Activated CD8-positive, alpha-beta memory T cell treated with anti-CD3 and anti-CD28 coated beads, Interleukin-2, amount 10 ng/mL, durations not matched to agents 7 days and 5 days (primary cell): Measurements from ENCODE around the gene MTSS2. TPM values are rescaled to one million over a fixed set of nuclear protein-coding genes. Genes with fewer than 3 reads are reported as not detected.

Source experiments
- total RNA-seq, 2 experiments: library from RNA; stranded (reverse); gene quantifications; one replicate each; pipeline ENCODE4 v1.2.3, GENCODE V29; 2021

MTSS2 gene
- total RNA-seq, 2 experiments from 2014 or later = 1.4 to 1.7 TPM

Other genes with a start within 250 kb of the MTSS2 start
- 10 to 100 TPM; 23.6 to 34.2 TPM for gene ST3GAL2, start 247.0 kb downstream of the MTSS2 start, total RNA-seq
- 10 to 100 TPM; 17.8 to 20.9 TPM for gene FCSK, start 231.5 kb downstream of the MTSS2 start, total RNA-seq
- 10 to 100 TPM; 67.3 to 72.5 TPM for gene COG4, start 162.5 kb downstream of the MTSS2 start, total RNA-seq
- gene SF3B3, start 162.2 kb downstream of the MTSS2 start, total RNA-seq = 100 to 1,000 TPM; 407 to 541 TPM
- not detected for gene IL34, start 39.5 kb downstream of the MTSS2 start, total RNA-seq
- gene VAC14, start 115.1 kb upstream of the MTSS2 start, total RNA-seq = 10 to 100 TPM; 36.2 to 38.6 TPM